ENCODE data around the gene CKM. TPM values are rescaled to one million over a fixed set of nuclear protein-coding genes. Genes with fewer than 3 reads are reported as not detected.

Gene CKM
- total RNA-seq, 2 experiments from 2014 or later, result not detected

DNA sequence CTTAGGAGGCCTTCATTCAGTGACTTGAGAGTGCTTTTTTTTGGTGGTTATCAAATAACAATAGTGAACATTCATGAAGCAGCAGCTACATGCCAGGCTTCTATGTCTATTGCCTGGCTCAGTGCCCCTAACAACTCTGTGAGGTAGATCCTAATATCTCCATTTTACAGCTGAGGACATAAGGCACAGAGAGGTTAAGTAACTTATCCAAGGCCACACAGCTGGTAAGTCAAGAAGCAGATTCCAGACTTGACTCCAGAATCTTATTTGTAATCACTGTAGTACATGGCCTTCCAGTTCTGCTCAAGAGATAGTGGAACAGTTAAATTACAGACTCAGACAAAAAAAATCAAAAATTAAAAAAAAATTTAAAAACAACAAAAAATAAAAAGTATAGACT, 26.8 kb downstream of the CKM start:
- Mint-ChIP-seq H3K36me3 (ENCODE audit: low read depth) (peaks cover 11% of the 10 kb centered on the region), H3K27ac (no peak overlapping the region), H3K27me3 (ENCODE audit: low read depth) (no peaks in the 10 kb centered on the region), H3K9me3 (ENCODE audit: insufficient read depth) (no peaks in the 10 kb centered on the region), H3K4me3 (no peak overlapping the region), H3K4me1 (ENCODE audit: low read depth) (no peaks in the 10 kb centered on the region)
- ATAC-seq, result no peak
- DNase-seq, result no peak
- ChIA-PET CTCF (no interaction called here), POLR2A (no interaction called here)

- H3K27ac Mint-ChIP-seq, result no peak overlapping the region
- POLR2A ChIA-PET, result no interaction called here
- no peak for ATAC-seq
- H3K9me3 Mint-ChIP-seq (ENCODE audit: insufficient read depth), result no peaks in the 10 kb centered on the region
- H3K4me1 Mint-ChIP-seq (ENCODE audit: low read depth), result no peaks in the 10 kb centered on the region
- no peak for DNase-seq
- CTCF ChIA-PET, result no interaction called here
- no peaks in the 10 kb centered on the region for H3K27me3 Mint-ChIP-seq (ENCODE audit: low read depth)
- H3K36me3 Mint-ChIP-seq (ENCODE audit: low read depth), result peaks cover 9% of the 10 kb centered on the region
- no peak overlapping the region for H3K4me3 Mint-ChIP-seq
These were observed 28.2 kb downstream of the CKM start for GRCh38 chr19:45294291-45295029.

- Mint-ChIP-seq H3K27ac (no peak overlapping the region), H3K9me3 (ENCODE audit: insufficient read depth) (no peaks in the 10 kb centered on the region), H3K36me3 (ENCODE audit: low read depth) (peaks cover 9% of the 10 kb centered on the region), H3K27me3 (ENCODE audit: low read depth) (no peaks in the 10 kb centered on the region), H3K4me3 (no peak overlapping the region), H3K4me1 (ENCODE audit: low read depth) (no peaks in the 10 kb centered on the region)
- DNase-seq, result no peak
- CTCF ChIA-PET, result no interaction called here
- no peak for ATAC-seq
- POLR2A ChIA-PET, result no interaction called here
These were observed 29.0 kb downstream of the CKM start for GRCh38 chr19:45293682-45294081.

DNA sequence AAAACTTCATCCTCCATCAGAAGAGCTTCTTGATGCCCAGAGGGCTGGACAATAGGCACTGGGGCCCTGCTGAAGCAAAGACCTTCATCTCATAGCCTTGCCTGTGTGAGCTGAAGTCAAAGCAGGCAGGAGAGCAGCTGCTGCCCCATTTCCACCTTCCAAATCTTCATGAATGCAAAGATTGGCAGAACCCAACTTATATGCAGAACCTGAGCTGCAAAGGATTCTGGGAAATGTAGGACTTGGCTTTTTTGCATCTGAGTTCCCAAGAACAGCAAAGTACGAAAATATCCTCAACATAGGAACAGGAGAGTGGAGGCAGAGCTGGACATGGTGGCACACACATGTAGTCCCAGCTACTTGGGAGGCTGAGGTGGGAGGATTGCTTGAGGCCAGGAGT, 30.8 kb downstream of the CKM start:
- no peak overlapping the region for H3K27ac Mint-ChIP-seq
- ChIA-PET POLR2A (no interaction called here), CTCF (no interaction called here)
- no peaks in the 10 kb centered on the region for H3K27me3 Mint-ChIP-seq (ENCODE audit: low read depth)
- H3K9me3 Mint-ChIP-seq (ENCODE audit: insufficient read depth), result no peaks in the 10 kb centered on the region
- DNase-seq (no peak), ATAC-seq (no peak)
- peaks cover 9% of the 10 kb centered on the region for H3K36me3 Mint-ChIP-seq (ENCODE audit: low read depth)
- H3K4me1 Mint-ChIP-seq (ENCODE audit: low read depth), result no peaks in the 10 kb centered on the region
- no peak overlapping the region for H3K4me3 Mint-ChIP-seq

DNA sequence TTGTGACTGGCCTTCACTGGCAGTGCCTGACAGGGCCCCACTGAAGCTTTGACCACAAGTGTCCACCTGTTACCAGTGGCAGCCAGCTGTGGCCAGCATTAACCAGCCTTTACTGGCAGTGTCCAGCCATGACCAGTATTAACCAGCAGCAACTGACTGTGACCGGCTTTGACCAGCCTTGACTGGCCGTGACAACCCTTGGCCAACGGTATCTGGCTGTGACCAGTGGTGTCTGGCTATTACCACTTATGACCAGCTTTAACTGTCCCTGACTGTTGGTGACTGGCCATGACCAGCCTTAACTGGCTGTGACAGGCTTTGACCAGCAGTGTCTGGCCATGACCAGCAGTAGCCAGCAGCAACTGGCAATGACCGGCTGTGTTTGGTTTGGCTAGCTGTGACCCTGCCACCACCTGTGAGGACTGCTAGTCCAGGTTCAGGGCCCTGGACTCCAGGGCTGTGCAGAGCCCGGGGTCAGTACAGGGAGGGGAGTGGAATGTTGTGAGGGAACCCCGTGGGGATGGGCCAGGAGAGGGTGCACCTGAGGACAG, 32.2 kb downstream of the CKM start:
- Mint-ChIP-seq H3K36me3 (ENCODE audit: low read depth) (peaks cover 10% of the 10 kb centered on the region), H3K27me3 (ENCODE audit: low read depth) (no peaks in the 10 kb centered on the region), H3K27ac (no peak overlapping the region), H3K4me1 (ENCODE audit: low read depth) (no peaks in the 10 kb centered on the region), H3K4me3 (no peak overlapping the region), H3K9me3 (ENCODE audit: insufficient read depth) (no peaks in the 10 kb centered on the region)
- DNase-seq, result no peak
- POLR2A ChIA-PET, result no interaction called here
- no peak for ATAC-seq
- CTCF ChIA-PET, result no interaction called here

DNA sequence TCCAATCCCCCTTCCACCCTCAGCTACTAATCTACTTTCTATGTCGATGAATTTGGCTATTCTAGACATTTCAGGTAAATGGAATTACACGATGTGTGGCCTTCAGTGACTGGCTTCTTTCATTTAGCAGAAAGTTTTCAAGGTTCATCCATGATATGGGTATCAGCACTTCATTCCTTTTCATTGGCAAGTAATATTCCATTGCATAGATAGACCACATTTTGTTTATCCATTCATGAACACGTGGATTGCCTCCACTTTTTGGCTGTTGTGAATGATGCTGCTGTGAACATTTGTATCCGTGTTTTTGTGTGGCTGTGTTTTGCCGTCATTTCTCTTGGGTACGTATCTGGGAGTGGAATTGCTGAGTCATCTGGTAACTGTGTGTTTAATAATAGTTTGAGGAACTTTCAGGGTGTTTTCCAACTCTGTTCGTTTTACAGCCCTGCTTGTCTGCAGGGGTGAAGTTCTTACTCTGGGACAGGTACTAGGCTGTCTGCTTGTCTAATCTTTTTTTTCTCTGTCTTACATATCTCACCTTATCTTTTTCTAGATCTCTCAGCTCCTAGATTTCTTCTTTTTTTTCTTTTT, 39.1 kb downstream of the CKM start:
- CTCF ChIA-PET, result no interaction called here
- ATAC-seq, result no peak
- POLR2A ChIA-PET, result no interaction called here
- Mint-ChIP-seq H3K4me1 (ENCODE audit: low read depth) (no peaks in the 10 kb centered on the region), H3K4me3 (no peak overlapping the region), H3K9me3 (ENCODE audit: insufficient read depth) (no peaks in the 10 kb centered on the region), H3K36me3 (ENCODE audit: low read depth) (peaks cover 14% of the 10 kb centered on the region), H3K27ac (no peak overlapping the region), H3K27me3 (ENCODE audit: low read depth) (no peaks in the 10 kb centered on the region)
- no peak for DNase-seq

DNA sequence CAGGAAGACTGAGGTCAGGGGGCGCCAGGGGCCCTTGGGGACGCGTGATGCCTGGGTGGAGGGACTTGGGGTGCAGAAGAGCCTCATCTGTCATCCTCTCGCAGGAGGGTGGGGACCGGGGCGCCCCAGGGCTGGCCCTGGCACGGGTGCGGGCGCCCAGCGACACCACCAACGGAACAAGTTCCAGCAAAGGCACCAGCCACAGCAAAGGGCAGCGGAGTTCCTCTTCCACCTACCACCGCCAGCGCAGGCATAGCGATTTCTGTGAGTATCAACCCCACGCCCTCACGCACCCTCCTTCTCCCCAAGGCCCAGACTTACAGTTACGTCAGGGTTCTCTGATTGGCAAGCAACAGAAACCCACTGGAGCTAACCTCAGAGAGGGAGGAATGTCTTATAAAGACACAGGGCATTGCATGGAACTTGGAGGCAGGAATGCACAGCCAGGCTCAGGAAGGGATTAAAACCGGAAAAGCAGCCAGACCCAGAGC, 42.2 kb downstream of the CKM start:
- no peaks in the 10 kb centered on the region for H3K27me3 Mint-ChIP-seq (ENCODE audit: low read depth)

GRCh38 chr19:45279587-45280192, 43.0 kb downstream of the CKM start:
- ATAC-seq, result no peak
- Mint-ChIP-seq H3K27me3 (ENCODE audit: low read depth) (no peaks in the 10 kb centered on the region), H3K4me3 (no peak overlapping the region), H3K27ac (no peak overlapping the region), H3K4me1 (ENCODE audit: low read depth) (no peaks in the 10 kb centered on the region), H3K36me3 (ENCODE audit: low read depth) (peaks cover 14% of the 10 kb centered on the region), H3K9me3 (ENCODE audit: insufficient read depth) (no peaks in the 10 kb centered on the region)
- POLR2A ChIA-PET, result no interaction called here
- CTCF ChIA-PET, result no interaction called here
- no peak for DNase-seq

More for the DNA sequence above, 42.2 kb downstream of the CKM start:
- Mint-ChIP-seq H3K36me3 (ENCODE audit: low read depth) (peaks cover 14% of the 10 kb centered on the region), H3K27ac (no peak overlapping the region), H3K4me3 (no peak overlapping the region), H3K9me3 (ENCODE audit: insufficient read depth) (no peaks in the 10 kb centered on the region), H3K4me1 (ENCODE audit: low read depth) (no peaks in the 10 kb centered on the region)
- ATAC-seq (no peak), DNase-seq (no peak)
- ChIA-PET POLR2A (interaction anchor here (0.6 kb wide), 1 partner anchor 407 kb away, joined by 3 read pairs; no protein-coding TSS in a partner anchor), CTCF (no interaction called here)

GRCh38 chr19:45278087-45278486, 44.6 kb downstream of the CKM start:
- POLR2A ChIA-PET, result no interaction called here
- H3K36me3 Mint-ChIP-seq (ENCODE audit: low read depth), result peaks cover 8% of the 10 kb centered on the region

DNA sequence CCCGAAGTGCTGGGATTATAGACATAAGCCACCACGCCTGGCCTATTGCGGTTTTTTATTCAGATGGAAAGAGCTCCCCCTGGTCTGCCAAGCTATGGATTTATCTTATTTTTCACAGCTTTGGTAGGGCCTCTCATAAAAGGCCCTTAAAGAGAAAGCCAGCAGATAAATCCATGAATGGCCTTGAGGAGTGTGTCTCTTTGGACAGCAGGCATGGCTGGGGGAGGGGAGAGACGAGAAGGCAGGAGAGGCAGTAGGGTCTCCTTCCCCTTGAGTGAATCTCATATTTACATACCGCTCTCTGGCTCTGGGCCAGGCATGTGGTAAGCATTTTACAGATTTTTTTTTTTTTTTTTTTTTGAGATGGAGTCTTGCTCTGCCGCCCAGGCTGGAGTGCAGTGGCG, 46.4 kb downstream of the CKM start:
- Mint-ChIP-seq H3K4me1 (ENCODE audit: low read depth) (no peaks in the 10 kb centered on the region), H3K36me3 (ENCODE audit: low read depth) (peaks cover 11% of the 10 kb centered on the region), H3K9me3 (ENCODE audit: insufficient read depth) (no peaks in the 10 kb centered on the region), H3K27ac (no peak overlapping the region), H3K27me3 (ENCODE audit: low read depth) (no peaks in the 10 kb centered on the region), H3K4me3 (no peak overlapping the region)
- no peak for ATAC-seq
- CTCF ChIA-PET, result no interaction called here
- DNase-seq, result no peak
- POLR2A ChIA-PET, result no interaction called here

More at GRCh38 chr19:45278087-45278486, 44.6 kb downstream of the CKM start:
- Mint-ChIP-seq H3K4me3 (no peak overlapping the region), H3K27ac (no peak overlapping the region), H3K4me1 (ENCODE audit: low read depth) (no peaks in the 10 kb centered on the region), H3K27me3 (ENCODE audit: low read depth) (no peaks in the 10 kb centered on the region), H3K9me3 (ENCODE audit: insufficient read depth) (no peaks in the 10 kb centered on the region)
- CTCF ChIA-PET, result no interaction called here
- DNase-seq, result no peak
- no peak for ATAC-seq

DNA sequence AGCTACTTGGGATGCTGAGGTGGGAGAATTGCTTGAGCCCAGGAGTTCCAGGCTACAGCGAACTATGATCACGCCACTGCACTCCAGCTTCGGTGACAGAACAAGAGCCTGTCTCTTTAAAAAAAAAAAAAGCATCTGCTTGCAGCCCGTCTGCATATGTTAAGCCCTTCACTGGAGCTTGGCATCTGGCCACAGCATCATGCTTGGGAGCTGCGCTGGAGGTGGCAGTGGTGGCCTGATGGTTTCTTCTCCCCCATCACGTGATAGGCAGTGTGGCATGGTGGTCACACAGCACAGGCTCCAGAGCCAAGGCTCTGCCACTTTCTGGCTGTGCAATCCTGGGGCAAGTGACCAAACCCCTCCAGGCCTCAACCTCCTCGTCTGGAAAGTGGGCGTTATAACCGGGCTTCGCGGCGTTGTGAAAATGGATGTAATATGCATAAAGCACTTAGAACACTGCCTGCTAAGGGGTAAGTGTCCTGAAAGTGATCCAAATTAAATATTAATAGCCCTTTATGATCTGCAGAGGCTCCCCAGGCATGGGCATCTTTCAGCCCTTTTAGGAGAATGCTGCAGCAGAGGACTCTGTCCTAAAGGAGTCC, 47.2 kb downstream of the CKM start:
- POLR2A ChIA-PET, result no interaction called here
- Mint-ChIP-seq H3K9me3 (ENCODE audit: insufficient read depth) (no peaks in the 10 kb centered on the region), H3K4me1 (ENCODE audit: low read depth) (no peaks in the 10 kb centered on the region), H3K27me3 (ENCODE audit: low read depth) (no peaks in the 10 kb centered on the region), H3K36me3 (ENCODE audit: low read depth) (peaks cover 11% of the 10 kb centered on the region), H3K4me3 (no peak overlapping the region), H3K27ac (no peak overlapping the region)
- DNase-seq, result no peak
- no peak for ATAC-seq
- CTCF ChIA-PET, result no interaction called here

DNA sequence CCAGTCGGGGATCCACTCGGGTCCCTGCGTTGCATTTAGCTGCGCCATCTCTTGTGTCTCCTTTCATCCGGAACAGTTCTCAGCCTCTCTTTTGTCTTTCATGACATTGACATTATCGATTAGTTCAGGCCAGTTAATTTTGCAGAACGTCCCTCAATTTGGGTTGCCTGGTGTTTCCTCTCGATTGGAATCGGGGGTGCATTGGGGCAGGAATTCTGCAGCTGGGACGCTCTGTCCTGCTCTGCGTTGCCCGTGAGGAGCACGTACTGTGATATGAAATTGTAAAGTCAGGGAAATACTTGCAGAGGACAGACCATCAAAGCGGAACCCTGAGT, 49.2 kb downstream of the CKM start:
- no peak for DNase-seq
- H3K9me3 Mint-ChIP-seq (ENCODE audit: insufficient read depth), result no peaks in the 10 kb centered on the region
- H3K27me3 Mint-ChIP-seq (ENCODE audit: low read depth), result no peaks in the 10 kb centered on the region
- H3K4me3 Mint-ChIP-seq, result no peak overlapping the region
- POLR2A ChIA-PET, result no interaction called here
- H3K36me3 Mint-ChIP-seq (ENCODE audit: low read depth), result peaks cover 6% of the 10 kb centered on the region
- H3K27ac Mint-ChIP-seq, result no peak overlapping the region
- H3K4me1 Mint-ChIP-seq (ENCODE audit: low read depth), result no peaks in the 10 kb centered on the region
- CTCF ChIA-PET, result no interaction called here
- no peak for ATAC-seq

Data from activated CD8-positive, alpha-beta T cell treated with anti-CD3 and anti-CD28 coated beads, Interleukin-2, amount 10 ng/mL, durations not matched to agents 7 days and 5 days (primary cell).